K562 (cell line): ENCODE data around the gene LAMA5. TPM values are rescaled to one million over a fixed set of nuclear protein-coding genes. Genes with fewer than 3 reads are reported as not detected.

Source experiments
- BDP1 ChIP-seq: IDR thresholded peaks from 3 replicates; pipeline ENCODE4 v1.6.1; 2011; ENCODE audit not compliant: insufficient read length, insufficient read depth
- CEBPG ChIP-seq, 3 experiments: fragments of 200-800 bp in 1 of 3; sonication (Bioruptor generic) in 1 of 3; sonication (generic) in 1 of 3; formaldehyde crosslinking in 1 of 3; IDR thresholded peaks in 2 of 3; conservative IDR thresholded peaks in 1 of 3; 2 replicates each; pipeline versions ENCODE4 v1.6.1 to v1.8.0; 2016 to 2022; ENCODE audit warnings: missing compliant biosample characterization in 2 of 3, missing genetic modification characterization in 2 of 3, mild to moderate bottlenecking in 1 of 3, missing genetic modification reagents in 1 of 3
- CEBPZ ChIP-seq: fragments of 150-350 bp; IDR thresholded peaks from 2 replicates; pipeline ENCODE4 v1.6.1; 2014; ENCODE audit warnings: low read depth, mild to moderate bottlenecking, low read length, borderline replicate concordance
- CREM ChIP-seq: IDR thresholded peaks from 2 replicates; pipeline ENCODE4 v1.6.1; 2014; ENCODE audit warnings: antibody characterized with exemption, low read depth
- KAT7 ChIP-seq: sonication (generic); formaldehyde crosslinking; IDR thresholded peaks from 2 replicates; pipeline ENCODE4 v1.8.0; 2022; ENCODE audit warnings: missing genetic modification reagents, mild to moderate bottlenecking, borderline replicate concordance
- MAZ ChIP-seq, 2 experiments: fragments of 450-650 bp in 1 of 2; sonication (generic) in 1 of 2; formaldehyde crosslinking; IDR thresholded peaks in 1 of 2; conservative IDR thresholded peaks in 1 of 2; 2 replicates each; pipeline versions ENCODE4 v1.4.0 to v1.5.0; 2020; ENCODE audit warnings: mild to moderate bottlenecking in 1 of 2, missing genetic modification reagents in 1 of 2
- RAD21 ChIP-seq, 2 experiments: fragments of 250-450 bp in 1 of 2; fragments of 450-650 bp in 1 of 2; sonication (Bioruptor Pico) in 1 of 2; formaldehyde crosslinking in 1 of 2; IDR thresholded peaks in 1 of 2; conservative IDR thresholded peaks in 1 of 2; 2 replicates each; pipeline versions ENCODE4 v1.4.0 to v1.8.0; 2020 to 2022; ENCODE audit warnings: mild to moderate bottlenecking in 2 of 2, moderate library complexity in 1 of 2
- SRSF9 ChIP-seq: fragments of 200-400 bp; formaldehyde crosslinking; IDR thresholded peaks from 2 replicates; pipeline ENCODE4 v1.6.1; 2017; ENCODE audit warnings: low read depth, low read length, borderline replicate concordance
- TAF15 ChIP-seq: fragments of 200-400 bp; formaldehyde crosslinking; IDR thresholded peaks from 2 replicates; pipeline ENCODE4 v1.6.1; 2017; ENCODE audit warnings: mild to moderate bottlenecking, low read depth, low read length, moderate library complexity
- ZBTB7A ChIP-seq: IDR thresholded peaks from 2 replicates; pipeline ENCODE4 v1.6.1; 2011; ENCODE audit warnings: low read depth, mild to moderate bottlenecking, low read length, moderate library complexity, borderline replicate concordance; ENCODE audit not compliant: control insufficient read depth
- ZC3H11A ChIP-seq: IDR thresholded peaks from 2 replicates; pipeline ENCODE4 v1.6.1; 2012; ENCODE audit warnings: low read depth, low read length, improper control_type of control experiment
- ZNF133 ChIP-seq: fragments of 250-450 bp; sonication (Bioruptor Pico); IDR thresholded peaks from 2 replicates; pipeline ENCODE4 v1.4.0; 2020; ENCODE audit warnings: mild to moderate bottlenecking
- ZNF311 ChIP-seq: fragments of 250-450 bp; sonication (Bioruptor Pico); IDR thresholded peaks from 2 replicates; pipeline ENCODE4 v1.4.0; 2020; ENCODE audit warnings: mild to moderate bottlenecking, moderate library complexity
- polyA plus RNA-seq, 8 experiments: library from polyadenylated mRNA; depleted of rRNA in 4 of 8; stranded (reverse) in 5 of 8; unstranded in 3 of 8; fragments of >200 nt; fragmentation: Nextera tagmentation in 2 of 8; fragmentation: Illumina TruSeq in 1 of 8; extraction: Ambion mirVana in 2 of 8; extraction: Trizol in 1 of 8; gene quantifications; 2 replicates each; pipeline versions ENCODE4 v1.2.1 to v1.2.3, GENCODE V29; 2011 to 2014; ENCODE audit warnings: inconsistent platforms in 1 of 8, missing spikeins in 1 of 8
- total RNA-seq, 7 experiments: library from RNA; depleted of rRNA in 6 of 7; stranded (reverse); fragments of >200 nt in 6 of 7; fragmentation: Illumina TruSeq in 2 of 7; extraction: Trizol in 2 of 7; gene quantifications; 2 replicates each; pipeline versions ENCODE4 v1.2.1 to v1.2.3, GENCODE V29; 2011 to 2021; ENCODE audit warnings: low replicate concordance in 1 of 7
- TF ChIP-seq, protein P1 (sequence below), 3 experiments: fragments of 200-800 bp in 1 of 3; sonication (Bioruptor generic) in 1 of 3; sonication (generic) in 1 of 3; formaldehyde crosslinking in 1 of 3; IDR thresholded peaks; 2 replicates each; pipeline versions ENCODE4 v1.6.1 to v1.8.0; 2016 to 2022; ENCODE audit warnings: mild to moderate bottlenecking in 2 of 3, missing compliant biosample characterization in 2 of 3, missing genetic modification characterization in 2 of 3, missing genetic modification reagents in 1 of 3
- TF ChIP-seq, protein P2 (sequence below), 2 experiments: fragments of 450-650 bp in 1 of 2; sonication (generic) in 1 of 2; formaldehyde crosslinking in 1 of 2; IDR thresholded peaks in 1 of 2; conservative IDR thresholded peaks in 1 of 2; 2 replicates each; pipeline versions ENCODE4 v1.6.1 to v1.8.1; 2016 to 2023; ENCODE audit warnings: mild to moderate bottlenecking in 2 of 2, moderate library complexity in 2 of 2, inconsistent platforms in 1 of 2, missing genetic modification reagents in 1 of 2
- TF ChIP-seq, protein P3 (sequence below): IDR thresholded peaks from 2 replicates; pipeline ENCODE4 v1.6.1; 2011; ENCODE audit warnings: borderline replicate concordance, low read depth, mild to moderate bottlenecking, moderate library complexity, low read length; ENCODE audit not compliant: insufficient read depth, poor library complexity, severe bottlenecking

The LAMA5 gene
- total and polyA plus RNA-seq, 9 of the 15 experiments (the other 6 are each of a cell fraction or from before 2014, with no cell fraction given), result 0.31 to 101 (median 7.8) TPM

DNA sequence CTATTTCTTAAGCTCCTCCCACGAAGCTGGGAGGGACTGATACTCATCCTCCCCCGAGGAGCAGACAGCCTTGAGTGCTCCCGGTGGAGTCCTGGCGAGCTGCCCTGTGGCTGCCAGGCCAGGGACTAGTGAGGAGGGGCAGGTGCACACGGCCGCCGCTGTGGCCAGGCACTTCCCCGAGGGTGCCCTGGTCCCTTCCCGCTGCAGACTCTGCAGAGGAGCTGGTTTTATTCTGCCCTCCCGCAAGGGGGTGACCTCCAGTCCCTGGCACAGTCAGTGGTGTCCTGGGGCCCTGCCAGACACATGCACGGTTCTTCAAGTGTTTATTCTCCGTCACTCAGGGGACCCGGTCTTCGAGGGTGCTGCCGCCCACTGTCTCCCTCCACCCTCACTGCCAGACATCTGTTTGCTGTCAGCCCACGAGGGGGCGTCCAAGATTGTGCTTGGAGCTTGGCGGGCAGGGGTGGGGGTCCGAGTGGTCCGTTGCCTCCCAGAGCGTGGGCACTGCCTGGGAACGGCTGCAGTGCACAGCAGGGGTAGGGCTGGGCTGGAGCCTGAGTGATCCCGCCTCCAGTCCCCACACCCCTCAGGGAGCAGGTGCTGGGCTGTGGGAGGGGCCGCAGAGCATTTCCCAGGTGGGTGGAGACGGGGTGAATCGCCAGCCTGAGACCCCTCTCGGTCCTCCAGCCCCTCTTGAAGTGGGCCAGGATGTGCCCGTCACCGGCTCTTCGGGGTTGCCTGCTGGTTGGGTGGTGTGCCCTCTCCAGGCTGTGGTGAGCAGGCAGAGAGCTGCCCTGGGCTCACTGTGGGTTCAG lies 43.0 kb upstream of the LAMA5 start (continued):
- TF ChIP-seq KAT7 (CRISPR knock-in tag) (no peak; the same call in 1 of the 2 replicates), TAF15 (no peak), SRSF9 (no peak), CEBPZ (no peak), ZNF311 (CRISPR knock-in tag) (no peak), CREM (0 out of 2 replicates have a peak, but pooled peaks have one; percentile 25), BDP1 (no peak), ZBTB7A (peak; percentile 83), ZC3H11A (no peak), ZNF133 (CRISPR knock-in tag) (no peak), CEBPG (CRISPR knock-in tag; IDR thresholded peaks at IDR 0.05) (peak; percentile 38; the same call in 1 of the 2 replicates), CEBPG (tag; conservative IDR thresholded peaks at IDR 0.05 in 1 of 2, IDR thresholded peaks at IDR 0.05 in 1 of 2) (no peak), RAD21 (CRISPR knock-in tag; conservative IDR thresholded peaks at IDR 0.05 in 1 of 2, IDR thresholded peaks at IDR 0.05 in 1 of 2) (peak; percentile 76 to 86), MAZ (CRISPR knock-in tag; conservative IDR thresholded peaks at IDR 0.05 in 1 of 2, IDR thresholded peaks at IDR 0.05 in 1 of 2) (peak; percentile 68 to 86; a peak in 3 of 4 replicates)
- TF ChIP-seq, protein P1, sequence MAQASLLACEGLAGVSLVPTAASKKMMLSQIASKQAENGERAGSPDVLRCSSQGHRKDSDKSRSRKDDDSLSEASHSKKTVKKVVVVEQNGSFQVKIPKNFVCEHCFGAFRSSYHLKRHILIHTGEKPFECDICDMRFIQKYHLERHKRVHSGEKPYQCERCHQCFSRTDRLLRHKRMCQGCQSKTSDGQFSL (CRISPR knock-in tag; IDR thresholded peaks at IDR 0.05), result no peak
- TF ChIP-seq, protein P1 (tag; IDR thresholded peaks at IDR 0.05), result no peak
- TF ChIP-seq, protein P2, sequence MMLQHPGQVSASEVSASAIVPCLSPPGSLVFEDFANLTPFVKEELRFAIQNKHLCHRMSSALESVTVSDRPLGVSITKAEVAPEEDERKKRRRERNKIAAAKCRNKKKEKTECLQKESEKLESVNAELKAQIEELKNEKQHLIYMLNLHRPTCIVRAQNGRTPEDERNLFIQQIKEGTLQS (IDR thresholded peaks at IDR 0.05), result no peak
- TF ChIP-seq, protein P2 (CRISPR knock-in tag; conservative IDR thresholded peaks at IDR 0.05), result no peak
- TF ChIP-seq, protein P3, sequence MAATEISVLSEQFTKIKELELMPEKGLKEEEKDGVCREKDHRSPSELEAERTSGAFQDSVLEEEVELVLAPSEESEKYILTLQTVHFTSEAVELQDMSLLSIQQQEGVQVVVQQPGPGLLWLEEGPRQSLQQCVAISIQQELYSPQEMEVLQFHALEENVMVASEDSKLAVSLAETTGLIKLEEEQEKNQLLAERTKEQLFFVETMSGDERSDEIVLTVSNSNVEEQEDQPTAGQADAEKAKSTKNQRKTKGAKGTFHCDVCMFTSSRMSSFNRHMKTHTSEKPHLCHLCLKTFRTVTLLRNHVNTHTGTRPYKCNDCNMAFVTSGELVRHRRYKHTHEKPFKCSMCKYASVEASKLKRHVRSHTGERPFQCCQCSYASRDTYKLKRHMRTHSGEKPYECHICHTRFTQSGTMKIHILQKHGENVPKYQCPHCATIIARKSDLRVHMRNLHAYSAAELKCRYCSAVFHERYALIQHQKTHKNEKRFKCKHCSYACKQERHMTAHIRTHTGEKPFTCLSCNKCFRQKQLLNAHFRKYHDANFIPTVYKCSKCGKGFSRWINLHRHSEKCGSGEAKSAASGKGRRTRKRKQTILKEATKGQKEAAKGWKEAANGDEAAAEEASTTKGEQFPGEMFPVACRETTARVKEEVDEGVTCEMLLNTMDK, result peak; percentile 83
